WTC11 (cell line): ENCODE data around the gene TRIM44. TPM values are rescaled to one million over a fixed set of nuclear protein-coding genes. Genes with fewer than 3 reads are reported as not detected.

Experiments
- ATAC-seq: fragments of 200-7000 bp; cut with Tn5 transposase; 2 replicates; pipeline ENCODE4 v1.10.0; 2021; ENCODE audit warnings: mild to moderate bottlenecking, moderate library complexity
- CTCF ChIA-PET: fragments of 300-600 bp; sonication (Branson Sonifier 250); formaldehyde crosslinking; loops from one replicate; lab custom pipeline; 2021; ENCODE audit warnings: antibody characterized with exemption; lab: Charles Lee
- POLR2A ChIA-PET: fragments of 350-600 bp; sonication (Branson Sonifier 250); formaldehyde crosslinking; loops from one replicate; lab custom pipeline; 2021; ENCODE audit warnings: antibody characterized with exemption; lab: Charles Lee
- DNase-seq: peaks from one replicate; pipeline ENCODE4 v3.0.0; 2021; ENCODE audit warnings: low spot score
- H3K27ac Mint-ChIP-seq: 2 replicates; pipeline ENCODE4 v1.8.0; 2021; ENCODE audit warnings: mixed read lengths
- H3K27me3 Mint-ChIP-seq: 2 replicates; pipeline ENCODE4 v1.8.0; 2021; ENCODE audit warnings: low read depth, mild to moderate bottlenecking, moderate library complexity, mixed read lengths
- H3K36me3 Mint-ChIP-seq: 2 replicates; pipeline ENCODE4 v1.8.0; 2021; ENCODE audit warnings: mixed read lengths
- H3K4me1 Mint-ChIP-seq: 2 replicates; pipeline ENCODE4 v1.8.0; 2022; ENCODE audit warnings: mixed read lengths
- H3K4me3 Mint-ChIP-seq: 2 replicates; pipeline ENCODE4 v1.8.0; 2021; ENCODE audit warnings: mild to moderate bottlenecking, moderate library complexity, mixed read lengths
- H3K9me3 Mint-ChIP-seq: 2 replicates; pipeline ENCODE4 v1.8.0; 2021; ENCODE audit warnings: mixed read lengths
- CBFB ChIP-seq: sonication (generic); formaldehyde crosslinking; IDR thresholded peaks from 2 replicates; pipeline ENCODE4 v1.8.1; 2022; ENCODE audit warnings: mild to moderate bottlenecking, low read depth, missing genetic modification reagents
- CREB1 ChIP-seq: sonication (generic); formaldehyde crosslinking; IDR thresholded peaks from 2 replicates; pipeline ENCODE4 v1.8.0; 2023; ENCODE audit warnings: mild to moderate bottlenecking, missing genetic modification reagents
- EMX1 ChIP-seq: fragments of 250-450 bp; sonication (Bioruptor Pico); IDR thresholded peaks from 2 replicates; pipeline ENCODE4 v1.8.0; 2021; ENCODE audit warnings: mild to moderate bottlenecking
- GTF2I ChIP-seq: fragments of 250-450 bp; sonication (Bioruptor Pico); conservative IDR thresholded peaks from 2 replicates; pipeline ENCODE4 v1.4.0; 2021; ENCODE audit warnings: mild to moderate bottlenecking
- HMGA2 ChIP-seq: fragments of 250-450 bp; sonication (Bioruptor Pico); IDR thresholded peaks from 2 replicates; pipeline ENCODE4 v1.4.0; 2021; ENCODE audit warnings: mild to moderate bottlenecking, moderate library complexity
- JUN ChIP-seq: sonication (generic); formaldehyde crosslinking; IDR thresholded peaks from 2 replicates; pipeline ENCODE4 v1.8.0; 2023; ENCODE audit warnings: mild to moderate bottlenecking, missing genetic modification reagents
- KAT7 ChIP-seq: sonication (generic); formaldehyde crosslinking; IDR thresholded peaks from 2 replicates; pipeline ENCODE4 v1.8.1; 2023; ENCODE audit warnings: missing genetic modification reagents, mild to moderate bottlenecking, borderline replicate concordance
- MXD4 ChIP-seq: fragments of 250-450 bp; sonication (Bioruptor Pico); IDR thresholded peaks from 2 replicates; pipeline ENCODE4 v1.8.0; 2021; ENCODE audit warnings: mild to moderate bottlenecking, moderate library complexity, borderline replicate concordance
- OVOL2 ChIP-seq: fragments of 250-450 bp; sonication (Bioruptor Pico); IDR thresholded peaks from 2 replicates; pipeline ENCODE4 v1.9.0; 2021; ENCODE audit warnings: mild to moderate bottlenecking, borderline replicate concordance
- RORB ChIP-seq: fragments of 250-450 bp; sonication (Bioruptor Pico); IDR thresholded peaks from 2 replicates; pipeline ENCODE4 v1.9.0; 2021; ENCODE audit warnings: mild to moderate bottlenecking
- SMAD3 ChIP-seq: sonication (generic); formaldehyde crosslinking; IDR thresholded peaks from 2 replicates; pipeline ENCODE4 v1.8.0; 2022; ENCODE audit warnings: missing genetic modification reagents, mild to moderate bottlenecking, borderline replicate concordance
- SMAD4 ChIP-seq: sonication (generic); formaldehyde crosslinking; IDR thresholded peaks from 2 replicates; pipeline ENCODE4 v1.8.0; 2022; ENCODE audit warnings: mild to moderate bottlenecking, missing genetic modification reagents
- ZNF219 ChIP-seq: sonication (generic); formaldehyde crosslinking; IDR thresholded peaks from 2 replicates; pipeline ENCODE4 v1.8.0; 2023; ENCODE audit warnings: missing genetic modification reagents, mild to moderate bottlenecking, borderline replicate concordance
- ZNF317 ChIP-seq: sonication (generic); formaldehyde crosslinking; IDR thresholded peaks from 2 replicates; pipeline ENCODE4 v1.8.1; 2023; ENCODE audit warnings: low read depth, mild to moderate bottlenecking, moderate library complexity, missing genetic modification reagents, borderline replicate concordance
- ZNF416 ChIP-seq: fragments of 250-450 bp; sonication (Bioruptor Pico); IDR thresholded peaks from 2 replicates; pipeline ENCODE4 v1.9.0; 2021; ENCODE audit warnings: mild to moderate bottlenecking, inconsistent platforms
- total RNA-seq: library from RNA; stranded (reverse); gene quantifications from 3 replicates; pipeline ENCODE4 v1.2.3, GENCODE V29; 2021
- TF ChIP-seq, protein P1 (sequence below): sonication (generic); formaldehyde crosslinking; IDR thresholded peaks from 2 replicates; pipeline ENCODE4 v1.8.1; 2022; ENCODE audit warnings: mild to moderate bottlenecking, moderate library complexity, missing genetic modification reagents
- TF ChIP-seq, protein P2 (sequence below): fragments of 250-450 bp; sonication (Bioruptor Pico); conservative IDR thresholded peaks from 2 replicates; pipeline ENCODE4 v1.9.0; 2021; ENCODE audit warnings: mild to moderate bottlenecking
- TF ChIP-seq, protein P3 (sequence below): fragments of 200-600 bp; IDR thresholded peaks from 2 replicates; pipeline ENCODE4 v1.8.0; 2022; ENCODE audit warnings: antibody characterized with exemption
- TF ChIP-seq, protein P4 (sequence below): sonication (generic); formaldehyde crosslinking; IDR thresholded peaks from 2 replicates; pipeline ENCODE4 v1.8.0; 2023; ENCODE audit warnings: mild to moderate bottlenecking, missing genetic modification reagents
- TF ChIP-seq, protein P5 (sequence below): sonication (generic); formaldehyde crosslinking; IDR thresholded peaks from 2 replicates; pipeline ENCODE4 v1.8.0; 2022; ENCODE audit warnings: mild to moderate bottlenecking, missing genetic modification reagents
- TF ChIP-seq, protein P6 (sequence below): sonication (generic); formaldehyde crosslinking; conservative IDR thresholded peaks from 2 replicates; pipeline ENCODE4 v1.8.1; 2022; ENCODE audit warnings: mild to moderate bottlenecking, missing genetic modification reagents

The TRIM44 gene
- total RNA-seq, 1 experiment from 2014 or later: 27.4 TPM

DNA sequence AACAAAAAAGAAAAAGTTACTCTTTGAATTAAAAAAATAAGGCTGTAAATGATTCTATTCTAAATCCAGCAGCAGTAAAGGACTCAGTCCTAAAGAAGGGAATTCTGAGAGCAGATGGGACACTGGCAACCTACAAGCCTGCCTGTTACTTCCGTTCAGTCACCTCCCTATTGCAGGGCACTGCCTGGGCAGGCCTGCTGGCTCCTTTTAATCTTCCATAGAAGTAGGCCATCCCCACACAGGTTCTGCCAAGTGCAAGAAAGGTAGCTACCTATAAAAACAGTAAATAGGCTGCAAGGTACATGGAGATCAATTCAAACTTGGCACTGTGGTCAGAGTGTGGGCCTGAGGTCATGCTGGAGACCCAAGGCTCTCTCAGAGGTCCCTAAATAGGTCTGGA is 136.4 kb downstream of the TRIM44 start:
- no peak overlapping the region for H3K4me3 Mint-ChIP-seq
- no peak for TF ChIP-seq SMAD4 (CRISPR knock-in tag)
- no peak for TF ChIP-seq ZNF416
- no peak for TF ChIP-seq KAT7 (CRISPR knock-in tag)
- no peak for TF ChIP-seq ZNF219 (CRISPR knock-in tag)
- TF ChIP-seq, protein P1, sequence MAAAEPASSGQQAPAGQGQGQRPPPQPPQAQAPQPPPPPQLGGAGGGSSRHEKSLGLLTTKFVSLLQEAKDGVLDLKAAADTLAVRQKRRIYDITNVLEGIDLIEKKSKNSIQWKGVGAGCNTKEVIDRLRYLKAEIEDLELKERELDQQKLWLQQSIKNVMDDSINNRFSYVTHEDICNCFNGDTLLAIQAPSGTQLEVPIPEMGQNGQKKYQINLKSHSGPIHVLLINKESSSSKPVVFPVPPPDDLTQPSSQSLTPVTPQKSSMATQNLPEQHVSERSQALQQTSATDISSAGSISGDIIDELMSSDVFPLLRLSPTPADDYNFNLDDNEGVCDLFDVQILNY (CRISPR knock-in tag): no peak
- no peak for TF ChIP-seq CREB1 (CRISPR knock-in tag)
- TF ChIP-seq JUN (CRISPR knock-in tag): no peak
- TF ChIP-seq, protein P2, sequence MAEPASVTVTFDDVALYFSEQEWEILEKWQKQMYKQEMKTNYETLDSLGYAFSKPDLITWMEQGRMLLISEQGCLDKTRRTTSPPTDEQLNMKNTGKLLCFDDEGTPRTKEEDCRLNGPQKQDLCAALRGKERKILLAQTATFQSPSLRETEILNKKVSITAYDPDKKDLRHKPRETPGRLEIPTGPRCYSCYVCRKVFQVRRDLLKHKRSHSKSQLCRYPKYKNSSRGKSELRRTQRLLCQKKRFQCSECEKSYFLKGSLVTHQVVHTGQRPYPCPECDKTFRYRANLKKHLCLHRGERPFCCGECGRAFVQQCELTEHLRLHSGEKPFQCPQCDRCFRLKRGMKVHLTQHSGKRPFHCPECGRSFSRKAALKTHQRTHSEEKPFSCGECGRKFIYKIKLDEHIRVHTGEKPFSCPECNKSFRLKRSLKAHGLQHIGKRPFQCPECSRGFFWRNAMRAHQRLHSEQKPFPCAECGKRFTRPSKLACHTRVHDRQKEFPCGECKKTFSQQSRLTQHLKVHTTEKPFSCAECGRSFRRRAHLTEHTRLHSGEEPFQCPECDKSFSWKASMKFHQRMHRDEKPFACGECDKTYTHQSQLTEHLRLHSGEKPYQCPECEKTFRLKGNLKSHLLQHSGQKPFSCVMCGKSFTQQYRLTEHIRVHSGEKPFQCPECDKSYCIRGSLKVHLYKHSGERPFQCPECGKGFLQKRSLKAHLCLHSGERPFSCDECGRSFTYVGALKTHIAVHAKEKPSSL: no peak
- TF ChIP-seq CBFB: no peak
- TF ChIP-seq SMAD3 (CRISPR knock-in tag): no peak
- no peak for TF ChIP-seq OVOL2 (CRISPR knock-in tag)
- TF ChIP-seq, protein P3, sequence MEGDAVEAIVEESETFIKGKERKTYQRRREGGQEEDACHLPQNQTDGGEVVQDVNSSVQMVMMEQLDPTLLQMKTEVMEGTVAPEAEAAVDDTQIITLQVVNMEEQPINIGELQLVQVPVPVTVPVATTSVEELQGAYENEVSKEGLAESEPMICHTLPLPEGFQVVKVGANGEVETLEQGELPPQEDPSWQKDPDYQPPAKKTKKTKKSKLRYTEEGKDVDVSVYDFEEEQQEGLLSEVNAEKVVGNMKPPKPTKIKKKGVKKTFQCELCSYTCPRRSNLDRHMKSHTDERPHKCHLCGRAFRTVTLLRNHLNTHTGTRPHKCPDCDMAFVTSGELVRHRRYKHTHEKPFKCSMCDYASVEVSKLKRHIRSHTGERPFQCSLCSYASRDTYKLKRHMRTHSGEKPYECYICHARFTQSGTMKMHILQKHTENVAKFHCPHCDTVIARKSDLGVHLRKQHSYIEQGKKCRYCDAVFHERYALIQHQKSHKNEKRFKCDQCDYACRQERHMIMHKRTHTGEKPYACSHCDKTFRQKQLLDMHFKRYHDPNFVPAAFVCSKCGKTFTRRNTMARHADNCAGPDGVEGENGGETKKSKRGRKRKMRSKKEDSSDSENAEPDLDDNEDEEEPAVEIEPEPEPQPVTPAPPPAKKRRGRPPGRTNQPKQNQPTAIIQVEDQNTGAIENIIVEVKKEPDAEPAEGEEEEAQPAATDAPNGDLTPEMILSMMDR: no peak
- TF ChIP-seq MXD4: no peak
- TF ChIP-seq HMGA2 (CRISPR knock-in tag): no peak
- TF ChIP-seq, protein P4, sequence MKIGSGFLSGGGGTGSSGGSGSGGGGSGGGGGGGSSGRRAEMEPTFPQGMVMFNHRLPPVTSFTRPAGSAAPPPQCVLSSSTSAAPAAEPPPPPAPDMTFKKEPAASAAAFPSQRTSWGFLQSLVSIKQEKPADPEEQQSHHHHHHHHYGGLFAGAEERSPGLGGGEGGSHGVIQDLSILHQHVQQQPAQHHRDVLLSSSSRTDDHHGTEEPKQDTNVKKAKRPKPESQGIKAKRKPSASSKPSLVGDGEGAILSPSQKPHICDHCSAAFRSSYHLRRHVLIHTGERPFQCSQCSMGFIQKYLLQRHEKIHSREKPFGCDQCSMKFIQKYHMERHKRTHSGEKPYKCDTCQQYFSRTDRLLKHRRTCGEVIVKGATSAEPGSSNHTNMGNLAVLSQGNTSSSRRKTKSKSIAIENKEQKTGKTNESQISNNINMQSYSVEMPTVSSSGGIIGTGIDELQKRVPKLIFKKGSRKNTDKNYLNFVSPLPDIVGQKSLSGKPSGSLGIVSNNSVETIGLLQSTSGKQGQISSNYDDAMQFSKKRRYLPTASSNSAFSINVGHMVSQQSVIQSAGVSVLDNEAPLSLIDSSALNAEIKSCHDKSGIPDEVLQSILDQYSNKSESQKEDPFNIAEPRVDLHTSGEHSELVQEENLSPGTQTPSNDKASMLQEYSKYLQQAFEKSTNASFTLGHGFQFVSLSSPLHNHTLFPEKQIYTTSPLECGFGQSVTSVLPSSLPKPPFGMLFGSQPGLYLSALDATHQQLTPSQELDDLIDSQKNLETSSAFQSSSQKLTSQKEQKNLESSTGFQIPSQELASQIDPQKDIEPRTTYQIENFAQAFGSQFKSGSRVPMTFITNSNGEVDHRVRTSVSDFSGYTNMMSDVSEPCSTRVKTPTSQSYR: no peak
- TF ChIP-seq GTF2I (CRISPR knock-in tag): no peak
- no peak for TF ChIP-seq EMX1
- H3K27me3 Mint-ChIP-seq: no peaks in the 10 kb centered on the region
- ChIA-PET CTCF (interaction anchor here (1.4 to 5.4 kb wide), 4 partner anchors 23 to 467 kb away, joined by 3 to 59 read pairs (median 9); no protein-coding TSS in a partner anchor), POLR2A (no interaction called here)
- DNase-seq: no peak
- ATAC-seq: no peak
- H3K36me3 Mint-ChIP-seq: peaks cover 4% of the 10 kb centered on the region
- H3K27ac Mint-ChIP-seq: no peak overlapping the region
- no peaks in the 10 kb centered on the region; the same call in none of the 2 replicates for H3K4me1 Mint-ChIP-seq
- H3K9me3 Mint-ChIP-seq: peaks cover 5% of the 10 kb centered on the region

DNA sequence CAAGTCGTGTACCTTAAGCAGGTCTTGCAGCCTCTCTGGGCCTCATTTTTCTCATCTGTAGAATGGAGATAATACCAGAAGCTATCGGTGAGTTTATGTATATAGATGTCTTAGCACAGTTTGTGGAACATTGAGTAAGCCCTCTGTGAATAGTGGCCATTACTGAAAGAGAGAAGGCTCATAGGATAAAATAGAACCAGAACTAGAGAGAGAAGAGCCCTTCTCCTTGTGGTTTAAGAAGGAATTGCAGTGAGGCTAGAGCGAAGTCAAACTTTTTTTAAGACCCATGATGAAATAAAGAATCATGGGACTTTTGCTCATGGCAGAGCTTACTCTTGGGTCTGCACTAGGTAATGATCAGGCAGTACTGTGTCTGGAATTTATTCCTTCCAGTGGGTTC is 137.1 kb downstream of the TRIM44 start:
- POLR2A ChIA-PET: interaction anchor here (1.4 kb wide), 1 partner anchor 9 kb away, joined by 4 read pairs; no protein-coding TSS in a partner anchor
- DNase-seq (no peak), ATAC-seq (peak; percentile 41)
- Mint-ChIP-seq H3K4me1 (no peaks in the 10 kb centered on the region; the same call in none of the 2 replicates), H3K36me3 (peaks cover 4% of the 10 kb centered on the region), H3K27ac (no peak overlapping the region), H3K9me3 (peaks cover 5% of the 10 kb centered on the region), H3K4me3 (no peak overlapping the region), H3K27me3 (no peaks in the 10 kb centered on the region)
- CTCF ChIA-PET: interaction anchor here (0.9 to 5.4 kb wide), 9 partner anchors 9 to 467 kb away, joined by 3 to 59 read pairs (median 4); no protein-coding TSS in a partner anchor
- TF ChIP-seq EMX1: no peak
- TF ChIP-seq ZNF317 (CRISPR knock-in tag): no peak
- TF ChIP-seq, protein P5, sequence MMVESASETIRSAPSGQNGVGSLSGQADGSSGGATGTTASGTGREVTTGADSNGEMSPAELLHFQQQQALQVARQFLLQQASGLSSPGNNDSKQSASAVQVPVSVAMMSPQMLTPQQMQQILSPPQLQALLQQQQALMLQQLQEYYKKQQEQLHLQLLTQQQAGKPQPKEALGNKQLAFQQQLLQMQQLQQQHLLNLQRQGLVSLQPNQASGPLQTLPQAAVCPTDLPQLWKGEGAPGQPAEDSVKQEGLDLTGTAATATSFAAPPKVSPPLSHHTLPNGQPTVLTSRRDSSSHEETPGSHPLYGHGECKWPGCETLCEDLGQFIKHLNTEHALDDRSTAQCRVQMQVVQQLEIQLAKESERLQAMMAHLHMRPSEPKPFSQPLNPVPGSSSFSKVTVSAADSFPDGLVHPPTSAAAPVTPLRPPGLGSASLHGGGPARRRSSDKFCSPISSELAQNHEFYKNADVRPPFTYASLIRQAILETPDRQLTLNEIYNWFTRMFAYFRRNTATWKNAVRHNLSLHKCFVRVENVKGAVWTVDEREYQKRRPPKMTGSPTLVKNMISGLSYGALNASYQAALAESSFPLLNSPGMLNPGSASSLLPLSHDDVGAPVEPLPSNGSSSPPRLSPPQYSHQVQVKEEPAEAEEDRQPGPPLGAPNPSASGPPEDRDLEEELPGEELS: no peak
- TF ChIP-seq ZNF416: no peak
- no peak for TF ChIP-seq RORB (CRISPR knock-in tag)
- TF ChIP-seq, protein P3: peak; percentile 45
- TF ChIP-seq, protein P6, sequence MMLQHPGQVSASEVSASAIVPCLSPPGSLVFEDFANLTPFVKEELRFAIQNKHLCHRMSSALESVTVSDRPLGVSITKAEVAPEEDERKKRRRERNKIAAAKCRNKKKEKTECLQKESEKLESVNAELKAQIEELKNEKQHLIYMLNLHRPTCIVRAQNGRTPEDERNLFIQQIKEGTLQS (CRISPR knock-in tag): no peak
